Bronchial smooth muscle cell (primary cell): ENCODE measurements around the gene KRT39. TPM values are rescaled to one million over a fixed set of nuclear protein-coding genes. Genes with fewer than 3 reads are reported as not detected.

ENCODE experiments used
- total RNA-seq: library from RNA; depleted of rRNA; stranded (reverse); fragments of >200 nt; gene quantifications from 2 replicates; pipeline ENCODE4 v1.2.1, GENCODE V29; 2014

The KRT39 gene
- 0.16 and 0.17 TPM in 2 replicates for total RNA-seq

DNA sequence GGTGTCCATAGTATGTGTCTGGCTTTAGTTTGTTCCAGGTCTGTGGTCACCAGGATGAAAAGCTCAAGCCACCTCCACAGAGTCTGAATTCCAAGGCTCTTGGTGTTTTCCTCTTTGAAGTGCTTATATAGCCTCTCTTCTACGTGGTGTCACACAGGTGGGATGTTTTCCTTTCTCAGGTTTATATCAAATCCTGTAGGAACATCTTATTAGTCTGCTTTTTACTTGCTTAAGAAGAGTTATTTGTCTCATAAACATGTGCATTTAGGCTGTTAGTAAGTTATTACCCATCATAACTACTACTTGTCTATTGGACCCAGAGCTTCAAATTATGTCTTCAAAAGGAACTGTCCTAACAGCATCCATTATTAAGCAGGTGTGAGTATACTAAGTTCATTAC lies at the start of gene KRT39:
Gene KRT39, minus strand, starts transcription at position 101 of the 400 bp plus-strand sequence. Its CDS starts 92 bp downstream, at position 9.

DNA sequence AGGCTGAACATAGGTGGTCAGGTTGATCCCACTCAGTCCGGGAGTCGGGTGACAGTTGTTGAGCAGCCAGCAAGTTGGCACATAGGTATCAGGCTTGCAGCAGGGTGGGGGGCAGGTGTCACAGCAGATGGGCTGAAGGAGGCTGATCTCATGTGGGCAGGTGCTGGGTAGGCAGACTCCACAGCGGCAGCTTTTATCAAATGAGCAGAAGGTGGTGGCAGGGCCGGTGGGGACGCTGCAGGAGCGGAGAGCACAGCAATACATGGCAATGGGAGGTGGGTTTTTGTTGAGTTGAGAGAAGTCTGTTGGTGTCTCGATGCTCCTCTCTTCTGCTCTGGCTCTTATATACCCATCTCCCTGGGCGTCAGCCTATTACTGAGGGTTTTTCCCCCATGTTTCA lies 42.1 kb upstream of the KRT39 start, which contains the start of gene KRTAP3-1:
Gene KRTAP3-1, minus strand, starts transcription at position 318 of the 400 bp plus-strand sequence. Its CDS starts 54 bp downstream, at position 264.

DNA sequence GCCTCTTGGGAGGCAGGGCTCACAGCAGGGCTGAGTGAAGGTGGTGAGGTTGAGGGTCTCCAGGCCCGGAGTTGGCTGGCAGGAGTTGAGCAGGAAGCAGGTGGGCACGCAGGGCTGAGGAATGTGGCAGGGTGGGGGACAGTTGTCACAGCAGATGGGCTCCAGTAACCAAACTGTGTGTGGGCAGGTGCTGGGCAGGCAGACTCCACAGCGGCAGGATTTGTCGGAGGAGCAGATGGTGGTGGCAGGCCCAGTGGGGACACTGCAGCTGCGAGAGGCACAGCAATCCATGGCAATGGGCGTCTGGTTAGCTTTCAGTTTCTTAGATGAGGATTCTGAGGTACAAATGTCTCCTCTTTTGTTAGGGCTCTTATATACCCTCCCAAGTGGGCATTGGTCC lies 32.8 kb upstream of the KRT39 start, which contains the start of gene KRTAP3-2:
Gene KRTAP3-2, minus strand, starts transcription at position 344 of the 400 bp plus-strand sequence. Its CDS starts 53 bp downstream, at position 291.

DNA sequence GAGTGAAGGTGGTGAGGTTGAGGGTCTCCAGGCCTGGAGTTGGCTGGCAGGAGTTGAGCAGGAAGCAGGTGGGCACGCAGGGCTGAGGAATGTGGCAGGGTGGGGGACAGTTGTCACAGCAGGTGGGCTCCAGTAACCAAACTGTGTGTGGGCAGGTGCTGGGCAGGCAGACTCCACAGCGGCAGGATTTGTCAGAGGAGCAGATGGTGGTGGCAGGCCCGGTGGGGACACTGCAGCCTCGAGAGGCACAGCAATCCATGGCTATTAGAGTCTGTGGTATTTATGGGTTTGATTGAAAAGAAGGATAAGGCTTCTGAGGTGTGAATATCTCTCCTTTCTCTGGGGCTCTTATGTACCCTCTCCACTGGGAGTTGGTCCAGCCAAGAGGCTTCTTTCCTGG lies 27.1 kb upstream of the KRT39 start, which contains the start of gene KRTAP3-3:
Gene KRTAP3-3, minus strand, starts transcription at position 326 of the 400 bp plus-strand sequence. Its CDS starts 67 bp downstream, at position 259.

DNA sequence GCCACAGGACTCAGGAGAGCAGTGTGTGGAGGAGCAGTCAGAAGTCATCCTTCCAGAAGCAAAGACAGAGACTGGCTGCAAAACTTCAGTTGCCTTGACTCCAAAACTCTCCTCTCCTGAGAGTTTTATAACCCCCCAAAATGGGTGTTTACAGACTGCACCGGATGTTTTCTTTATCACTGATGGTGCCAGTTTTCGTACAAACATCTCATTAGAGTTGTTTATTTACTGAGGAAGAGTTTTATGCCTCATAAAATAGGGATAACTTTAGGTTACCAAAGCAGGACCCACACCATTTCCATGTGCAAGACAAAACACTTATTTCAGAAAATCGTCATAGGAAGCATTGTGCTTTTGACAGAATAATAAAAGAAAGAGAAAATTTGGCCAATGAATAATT lies 17.5 kb upstream of the KRT39 start, which contains the start of gene KRT40:
Gene KRT40, minus strand, starts transcription at position 101 of the 400 bp plus-strand sequence. Its CDS starts 53 bp downstream, at position 48.

DNA sequence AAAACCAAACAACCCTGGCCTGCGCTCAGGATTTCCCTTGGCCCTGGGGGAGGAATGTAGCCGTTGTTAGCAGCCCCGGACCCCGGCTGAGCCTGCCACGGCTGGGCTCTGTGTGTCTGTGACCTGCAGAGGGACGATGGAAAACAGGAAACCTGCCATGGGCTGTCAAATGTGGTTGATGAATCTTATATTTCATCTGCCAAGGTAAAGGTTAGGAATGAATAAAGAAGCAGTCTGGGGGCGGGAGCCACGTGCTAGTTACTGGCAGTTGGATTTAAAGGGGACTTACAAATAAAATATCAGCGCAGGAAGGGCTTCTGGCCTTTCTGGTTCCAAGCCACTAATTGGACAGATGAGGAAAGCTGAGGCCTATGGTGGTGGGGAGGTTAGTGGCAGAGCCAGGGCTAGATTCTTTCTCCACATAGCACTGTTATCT lies 29.3 kb downstream of the KRT39 start, which contains the start of gene KRT23:
Gene KRT23, minus strand, starts transcription at position 263 of the 436 bp plus-strand sequence. CDS start 1,043 bp downstream, outside the sequence.

Other genes starting within 250 kb of the KRT39 start
- not detected in 2 replicates for gene KRT25, start 211.6 kb downstream of the KRT39 start, total RNA-seq
- not detected in 2 replicates for gene KRT26, start 194.7 kb downstream of the KRT39 start, total RNA-seq
- gene KRT27, start 184.4 kb downstream of the KRT39 start, total RNA-seq, result not detected in 2 replicates
- not detected in 2 replicates for gene KRT28, start 167.0 kb downstream of the KRT39 start, total RNA-seq
- gene KRT10, start 144.3 kb downstream of the KRT39 start, total RNA-seq, result 2.2 and 4.3 TPM in 2 replicates
- gene KRT12, start 99.7 kb downstream of the KRT39 start, total RNA-seq, result not detected in 2 replicates
- gene KRT20, start 81.7 kb downstream of the KRT39 start, total RNA-seq, result not detected in 2 replicates
- gene KRT23, start 29.3 kb downstream of the KRT39 start, total RNA-seq, result 0.16 and 1.1 TPM in 2 replicates
- gene KRT40, start 17.4 kb upstream of the KRT39 start, total RNA-seq, result not detected in 2 replicates
- not detected in 2 replicates for gene KRTAP3-3, start 27.2 kb upstream of the KRT39 start, total RNA-seq
- gene KRTAP3-2, start 33.0 kb upstream of the KRT39 start, total RNA-seq, result not detected in 2 replicates
- not detected in 2 replicates for gene KRTAP3-1, start 42.2 kb upstream of the KRT39 start, total RNA-seq
- not detected in 2 replicates for gene KRTAP1-5, start 60.3 kb upstream of the KRT39 start, total RNA-seq
- gene KRTAP1-4, start 63.2 kb upstream of the KRT39 start, total RNA-seq, result not detected in 2 replicates
- gene KRTAP1-3, start 67.9 kb upstream of the KRT39 start, total RNA-seq, result not detected in 2 replicates
- gene KRTAP1-1, start 74.5 kb upstream of the KRT39 start, total RNA-seq, result not detected in 2 replicates
- not detected in 2 replicates for gene KRTAP2-1, start 80.4 kb upstream of the KRT39 start, total RNA-seq
- gene KRTAP2-2, start 88.3 kb upstream of the KRT39 start, total RNA-seq, result not detected in 2 replicates
- gene KRTAP2-3, start 93.2 kb upstream of the KRT39 start, total RNA-seq, result not detected in 2 replicates
- gene KRTAP2-4, start 98.9 kb upstream of the KRT39 start, total RNA-seq, result not detected in 2 replicates
- gene KRTAP4-7, start 117.2 kb upstream of the KRT39 start, total RNA-seq, result not detected in 2 replicates
- gene KRTAP4-8, start 131.2 kb upstream of the KRT39 start, total RNA-seq, result not detected in 2 replicates
- gene KRTAP4-16, start 135.3 kb upstream of the KRT39 start, total RNA-seq, result not detected in 2 replicates
- gene KRTAP4-9, start 138.4 kb upstream of the KRT39 start, total RNA-seq, result not detected in 2 replicates
- gene KRTAP4-11, start 151.4 kb upstream of the KRT39 start, total RNA-seq, result not detected in 2 replicates
- not detected in 2 replicates for gene KRTAP4-12, start 157.2 kb upstream of the KRT39 start, total RNA-seq
- not detected in 2 replicates for gene KRTAP4-6, start 173.6 kb upstream of the KRT39 start, total RNA-seq
- not detected in 2 replicates for gene KRTAP4-5, start 182.9 kb upstream of the KRT39 start, total RNA-seq
- gene KRTAP4-4, start 193.8 kb upstream of the KRT39 start, total RNA-seq, result not detected in 2 replicates
- gene KRTAP4-3, start 201.3 kb upstream of the KRT39 start, total RNA-seq, result not detected in 2 replicates
- gene KRTAP4-2, start 211.3 kb upstream of the KRT39 start, total RNA-seq, result not detected in 2 replicates
- gene KRTAP4-1, start 218.0 kb upstream of the KRT39 start, total RNA-seq, result not detected in 2 replicates
- gene KRTAP9-1, start 222.9 kb upstream of the KRT39 start, total RNA-seq, result not detected in 2 replicates